CD14-positive monocyte (primary cell): ENCODE data around the gene SPCS3. TPM values are rescaled to one million over a fixed set of nuclear protein-coding genes. Genes with fewer than 3 reads are reported as not detected.

ENCODE experiments used
- DNase-seq, 3 donors: peaks; one replicate each; pipeline ENCODE4 v3.0.0-alpha.2; 2011 to 2022
- H2AFZ ChIP-seq: 2 replicates; pipeline ENCODE4 v1.6.0; 2012; ENCODE audit warnings: mild to moderate bottlenecking, low read depth, low read length, inconsistent platforms; ENCODE audit not compliant: insufficient read depth, poor library complexity, severe bottlenecking
- H3K27ac ChIP-seq, 2 donors: 1 replicate in 1 of 2; 2 replicates in 1 of 2; pipeline ENCODE4 v1.5.1; 2012 to 2013; ENCODE audit warnings: low read length in 2 of 2, control low read depth in 1 of 2, inconsistent platforms in 1 of 2, low read depth in 1 of 2, mild to moderate bottlenecking in 1 of 2
- H3K27me3 ChIP-seq, 2 donors: one replicate each; pipeline versions ENCODE4 v1.6.0 to v1.6.1; 2011 to 2013; ENCODE audit warnings: low read length in 2 of 2; ENCODE audit not compliant: control insufficient read depth in 2 of 2, insufficient read depth in 2 of 2
- H3K36me3 ChIP-seq, 2 donors: replicated peaks in 1 of 2; 1 replicate in 1 of 2; 2 replicates in 1 of 2; pipeline versions ENCODE4 v1.5.1 to v1.6.1; 2012 to 2013; ENCODE audit warnings: low read length in 2 of 2, control low read depth in 1 of 2, inconsistent platforms in 1 of 2, mild to moderate bottlenecking in 1 of 2; ENCODE audit not compliant: insufficient read depth in 2 of 2, control insufficient read depth in 1 of 2
- H3K4me1 ChIP-seq, 2 donors: 1 replicate in 1 of 2; 2 replicates in 1 of 2; pipeline versions ENCODE4 v1.5.1 to v1.6.1; 2012 to 2013; ENCODE audit warnings: low read length in 2 of 2, control low read depth in 1 of 2, inconsistent platforms in 1 of 2, mild to moderate bottlenecking in 1 of 2, moderate library complexity in 1 of 2; ENCODE audit not compliant: insufficient read depth in 2 of 2, control insufficient read depth in 1 of 2
- H3K4me2 ChIP-seq: replicated peaks from 2 replicates; pipeline ENCODE3; 2012; ENCODE audit warnings: low read length, moderate library complexity, mild to moderate bottlenecking; ENCODE audit not compliant: poor library complexity, severe bottlenecking; ENCODE audit errors: extremely low read depth
- H3K4me3 ChIP-seq, 3 experiments: fragments of 200-600 bp in 1 of 3; sonication (generic) in 1 of 3; replicated peaks in 1 of 3; 1 replicate in 2 of 3; 2 replicates in 1 of 3; pipeline ENCODE4 v1.5.1; 2011 to 2013; ENCODE audit warnings: low read length in 3 of 3, mild to moderate bottlenecking in 3 of 3, control low read depth in 2 of 3, low read depth in 2 of 3, inconsistent platforms in 1 of 3, moderate library complexity in 1 of 3
- H3K79me2 ChIP-seq: 2 replicates; pipeline ENCODE4 v1.6.0; 2012; ENCODE audit warnings: mild to moderate bottlenecking, control low read depth, inconsistent platforms, low read length, moderate library complexity; ENCODE audit not compliant: insufficient read depth
- H3K9ac ChIP-seq: 2 replicates; pipeline ENCODE4 v1.6.0; 2017; ENCODE audit warnings: low read length, mild to moderate bottlenecking; ENCODE audit not compliant: insufficient read depth, poor library complexity, severe bottlenecking
- H3K9me3 ChIP-seq, 2 donors: replicated peaks in 1 of 2; 1 replicate in 1 of 2; 2 replicates in 1 of 2; pipeline versions ENCODE4 v1.5.1 to v1.6.1; 2012 to 2013; ENCODE audit warnings: low read length in 2 of 2, control low read depth in 1 of 2; ENCODE audit not compliant: control insufficient read depth in 1 of 2, insufficient read depth in 1 of 2
- H4K20me1 ChIP-seq: 2 replicates; pipeline ENCODE4 v1.6.0; 2012; ENCODE audit warnings: mild to moderate bottlenecking, low read length, control low read depth, moderate library complexity; ENCODE audit not compliant: insufficient read depth
- H3K27ac Mint-ChIP-seq, 7 donors: one replicate each; pipeline ENCODE4 v1.8.0; 2020; ENCODE audit warnings: mild to moderate bottlenecking in 7 of 7, mixed read lengths in 7 of 7, moderate library complexity in 6 of 7, inconsistent platforms in 2 of 7
- H3K27me3 Mint-ChIP-seq, 3 donors: one replicate each; pipeline ENCODE4 v1.8.0; 2021 to 2022; ENCODE audit warnings: low read depth in 3 of 3, mild to moderate bottlenecking in 3 of 3, mixed read lengths in 3 of 3, moderate library complexity in 3 of 3, inconsistent platforms in 1 of 3
- H3K36me3 Mint-ChIP-seq, 2 donors: one replicate each; pipeline ENCODE4 v1.8.0; 2020; ENCODE audit warnings: mixed read lengths in 2 of 2, inconsistent platforms in 1 of 2, mild to moderate bottlenecking in 1 of 2
- H3K4me1 Mint-ChIP-seq: one replicate; pipeline ENCODE4 v1.8.0; 2020; ENCODE audit warnings: mild to moderate bottlenecking, mixed read lengths
- H3K4me3 Mint-ChIP-seq, 2 donors: one replicate each; pipeline ENCODE4 v1.8.0; 2020; ENCODE audit warnings: mild to moderate bottlenecking in 2 of 2, mixed read lengths in 2 of 2, moderate library complexity in 1 of 2
- H3K9me3 Mint-ChIP-seq, 7 donors: one replicate each; pipeline ENCODE4 v1.8.0; 2020 to 2022; ENCODE audit warnings: mixed read lengths in 7 of 7, mild to moderate bottlenecking in 6 of 7, moderate library complexity in 6 of 7, inconsistent platforms in 2 of 7
- CTCF ChIP-seq: fragments of 200-600 bp; IDR thresholded peaks from one replicate; pipeline ENCODE4 v1.8.0; 2022; ENCODE audit warnings: antibody characterized with exemption, mild to moderate bottlenecking
- whole genome bisulfite sequencing: methylation state at CpG from one replicate; pipeline ENCODE4 v1.1.5; 2013; ENCODE audit warnings: missing lambda C conversion rate; ENCODE audit not compliant: insufficient coverage; 5-methylcytosine and 5-hydroxymethylcytosine counted together
- intact Hi-C, 2 donors: fragments of 100-400 bp; cut with micrococcal nuclease; formaldehyde crosslinking; loops; one replicate each; pipeline versions ENCODE4 v1.15.0 to v1.15.1; 2023
- polyA plus RNA-seq, 3 donors: library from polyadenylated mRNA; depleted of rRNA in 1 of 3; unstranded in 2 of 3; stranded (reverse) in 1 of 3; fragments of 300-500 nt in 2 of 3; fragments of >200 nt in 1 of 3; fragmentation: Illumina TruSeq in 2 of 3; gene quantifications; 1 replicate in 2 of 3; 2 replicates in 1 of 3; pipeline ENCODE4 v1.2.3, GENCODE V29; 2012 to 2021

The SPCS3 gene
- polyA plus RNA-seq, 3 donors, result 50.4 to 112 (median 107) TPM

DNA sequence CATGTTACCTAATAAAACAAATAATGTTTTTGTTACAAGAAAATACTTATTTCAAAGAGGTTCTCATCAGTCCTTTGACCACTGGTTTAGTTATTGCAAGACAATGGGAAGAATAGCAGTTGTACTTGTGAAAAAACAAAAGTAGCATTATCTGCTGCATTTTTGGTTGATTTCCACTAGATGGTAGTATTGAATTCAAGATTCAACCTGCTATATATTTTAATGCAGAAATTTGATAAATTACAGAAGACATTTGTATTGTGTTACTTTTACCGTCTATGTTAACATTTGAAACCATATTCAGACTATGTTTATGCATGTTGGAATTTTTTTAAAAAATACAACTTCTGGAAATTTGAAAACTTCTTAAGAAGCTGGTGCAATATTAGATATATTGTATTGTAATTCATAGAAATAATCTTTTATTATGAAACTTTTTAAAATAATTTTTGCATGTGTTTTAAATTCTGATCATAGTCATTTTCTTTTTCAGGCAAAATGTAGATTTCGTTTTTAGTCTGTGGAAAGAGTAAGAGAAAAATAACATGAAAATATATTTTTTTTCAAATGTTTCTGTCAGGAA is 56.4 kb downstream of the SPCS3 start:
- Histone ChIP-seq H4K20me1 (no peaks in the 10 kb centered on the region), H3K4me2 (no peak overlapping the region), H3K4me1 (no peaks in the 10 kb centered on the region), H3K9ac (no peak overlapping the region), H3K9me3 (no peaks in the 10 kb centered on the region), H3K27ac (no peak overlapping the region), H3K79me2 (no peaks in the 10 kb centered on the region), H3K36me3 (no peaks in the 10 kb centered on the region), H2AFZ (no peak overlapping the region), H3K4me3 (no peak overlapping the region), H3K27me3 (no peaks in the 10 kb centered on the region)
- DNase-seq, result no peak
- H3K4me3 Mint-ChIP-seq, result no peak overlapping the region
- TF ChIP-seq CTCF, result peak; percentile 23
- H3K36me3 Mint-ChIP-seq, result no peaks in the 10 kb centered on the region
- peaks cover 0 to 2% (median 0%) of the 10 kb centered on the region in 7 donors for H3K9me3 Mint-ChIP-seq
- no peaks in the 10 kb centered on the region for H3K4me1 Mint-ChIP-seq
- no CpG with 5 or more reads among the region's 2 CpGs for WGBS
- H3K27ac Mint-ChIP-seq, result no peak overlapping the region
- intact Hi-C loops, result no loop called here
- peaks cover 0 to 1% (median 1%) of the 10 kb centered on the region in 3 donors for H3K27me3 Mint-ChIP-seq

- Histone ChIP-seq H3K27me3 (no peaks in the 10 kb centered on the region), H3K4me1 (no peaks in the 10 kb centered on the region), H3K36me3 (no peaks in the 10 kb centered on the region), H3K27ac (no peak overlapping the region), H3K4me3 (no peak overlapping the region), H3K4me2 (no peak overlapping the region), H3K79me2 (no peaks in the 10 kb centered on the region), H3K9ac (no peak overlapping the region), H3K9me3 (no peaks in the 10 kb centered on the region), H4K20me1 (no peaks in the 10 kb centered on the region), H2AFZ (no peak overlapping the region)
- H3K4me3 Mint-ChIP-seq, result no peak overlapping the region
- DNase-seq, result no peak
- TF ChIP-seq CTCF, result no peak
- no peak overlapping the region for H3K27ac Mint-ChIP-seq
- intact Hi-C loops, result no loop called here
- peaks cover 0 to 1% (median 1%) of the 10 kb centered on the region in 3 donors for H3K27me3 Mint-ChIP-seq
- H3K9me3 Mint-ChIP-seq, result peaks cover 0 to 2% (median 0%) of the 10 kb centered on the region in 7 donors
- no peaks in the 10 kb centered on the region for H3K4me1 Mint-ChIP-seq
- no peaks in the 10 kb centered on the region for H3K36me3 Mint-ChIP-seq
Observed at GRCh38 chr4:176377780-176378179, 58.0 kb downstream of the SPCS3 start.
